ENCODE measurements around the gene AFF2.
"Not testable (repeated sequence)": the region's sequence is repeated elsewhere in the genome, so short reads cannot be mapped to it uniquely, and the experiment has no call there.

Gene AFF2

GRCh38 chrX:148893395-148893794 is 393.0 kb downstream of the AFF2 start:
- Histone ChIP-seq H3K36me3 (no peaks in the 10 kb centered on the region), H3K9me3 (no peaks in the 10 kb centered on the region), H3K4me1 (no peaks in the 10 kb centered on the region), H3K4me3 (ENCODE audit: low read depth, low read length) (no peak overlapping the region), H3K27me3 (no peaks in the 10 kb centered on the region)
- no peak for DNase-seq
- no peak for TF ChIP-seq CTCF (IDR thresholded peaks at IDR 0.05; ENCODE audit: low read depth, low read length)

GRCh38 chrX:148902581-148902980 is 402.2 kb downstream of the AFF2 start:
- Histone ChIP-seq H3K9me3 (no peaks in the 10 kb centered on the region), H3K36me3 (no peaks in the 10 kb centered on the region), H3K4me3 (ENCODE audit: low read depth, low read length) (no peak overlapping the region), H3K27me3 (no peaks in the 10 kb centered on the region), H3K4me1 (no peaks in the 10 kb centered on the region)
- TF ChIP-seq CTCF (IDR thresholded peaks at IDR 0.05; ENCODE audit: low read depth, low read length): no peak
- DNase-seq: no peak

GRCh38 chrX:148903176-148903575 is 402.8 kb downstream of the AFF2 start:
- no peak for DNase-seq
- no peak for TF ChIP-seq CTCF (IDR thresholded peaks at IDR 0.05; ENCODE audit: low read depth, low read length)
- no peaks in the 10 kb centered on the region for H3K4me1 ChIP-seq

GRCh38 chrX:148904421-148905111 is 404.1 kb downstream of the AFF2 start:
- DNase-seq: no peak

More at GRCh38 chrX:148903176-148903575, 402.8 kb downstream of the AFF2 start:
- no peaks in the 10 kb centered on the region for H3K27me3 ChIP-seq
- H3K9me3 ChIP-seq: no peaks in the 10 kb centered on the region
- H3K4me3 ChIP-seq (ENCODE audit: low read depth, low read length): no peak overlapping the region
- H3K36me3 ChIP-seq: no peaks in the 10 kb centered on the region

GRCh38 chrX:148905400-148905799 is 405.0 kb downstream of the AFF2 start:
- Histone ChIP-seq H3K4me3 (ENCODE audit: low read depth, low read length) (no peak overlapping the region), H3K9me3 (no peaks in the 10 kb centered on the region), H3K36me3 (no peaks in the 10 kb centered on the region), H3K27me3 (no peaks in the 10 kb centered on the region), H3K4me1 (no peaks in the 10 kb centered on the region)
- no peak for DNase-seq
- no peak for TF ChIP-seq CTCF (IDR thresholded peaks at IDR 0.05; ENCODE audit: low read depth, low read length)

More at GRCh38 chrX:148904421-148905111, 404.1 kb downstream of the AFF2 start:
- Histone ChIP-seq H3K9me3 (no peaks in the 10 kb centered on the region), H3K27me3 (no peaks in the 10 kb centered on the region), H3K4me3 (ENCODE audit: low read depth, low read length) (no peak overlapping the region), H3K36me3 (no peaks in the 10 kb centered on the region), H3K4me1 (no peaks in the 10 kb centered on the region)
- no peak for TF ChIP-seq CTCF (IDR thresholded peaks at IDR 0.05; ENCODE audit: low read depth, low read length)

GRCh38 chrX:148906628-148907027 is 406.2 kb downstream of the AFF2 start:
- DNase-seq; H3K4me3 ChIP-seq (ENCODE audit: low read depth, low read length); H3K9me3 ChIP-seq; H3K4me1 ChIP-seq; H3K27me3 ChIP-seq; H3K36me3 ChIP-seq: not testable (repeated sequence)
